ENCODE measurements around the gene SF3A1.

Gene SF3A1

GRCh38 chr22:30325065-30325720 lies 31.5 kb downstream of the SF3A1 start:
- H3K4me3 ChIP-seq (replicated peaks; ENCODE audit: low read depth, low read length), result peak overlapping the region; percentile 49
- no peak for DNase-seq (ENCODE audit: extremely low read depth, low read depth)
- no peak for TF ChIP-seq CTCF (IDR thresholded peaks at IDR 0.05; ENCODE audit: low read depth, low read length, missing control alignments)

- TF ChIP-seq CTCF (IDR thresholded peaks at IDR 0.05; ENCODE audit: low read depth, low read length, missing control alignments), result no peak
- no peak for DNase-seq (ENCODE audit: extremely low read depth, low read depth)
- H3K4me3 ChIP-seq (replicated peaks; ENCODE audit: low read depth, low read length), result no peak overlapping the region
These were observed 32.5 kb downstream of the SF3A1 start for GRCh38 chr22:30324014-30324730.

- DNase-seq (ENCODE audit: extremely low read depth, low read depth), result no peak
- no peak for TF ChIP-seq CTCF (IDR thresholded peaks at IDR 0.05; ENCODE audit: low read depth, low read length, missing control alignments)
These were observed 33.4 kb downstream of the SF3A1 start for GRCh38 chr22:30323246-30323645.

GRCh38 chr22:30321461-30321860 lies 35.2 kb downstream of the SF3A1 start:
- no peak overlapping the region for H3K4me3 ChIP-seq (replicated peaks; ENCODE audit: low read depth, low read length)
- TF ChIP-seq CTCF (IDR thresholded peaks at IDR 0.05; ENCODE audit: low read depth, low read length, missing control alignments), result no peak
- DNase-seq (ENCODE audit: extremely low read depth, low read depth), result no peak

More at GRCh38 chr22:30323246-30323645, 33.4 kb downstream of the SF3A1 start:
- no peak overlapping the region for H3K4me3 ChIP-seq (replicated peaks; ENCODE audit: low read depth, low read length)

GRCh38 chr22:30320021-30320556 lies 36.6 kb downstream of the SF3A1 start:
- TF ChIP-seq CTCF (IDR thresholded peaks at IDR 0.05; ENCODE audit: low read depth, low read length, missing control alignments), result no peak
- H3K4me3 ChIP-seq (replicated peaks; ENCODE audit: low read depth, low read length), result no peak overlapping the region
- no peak for DNase-seq (ENCODE audit: extremely low read depth, low read depth)

GRCh38 chr22:30318799-30319419 lies 37.8 kb downstream of the SF3A1 start:
- no peak for DNase-seq (ENCODE audit: extremely low read depth, low read depth)
- TF ChIP-seq CTCF (IDR thresholded peaks at IDR 0.05; ENCODE audit: low read depth, low read length, missing control alignments), result no peak
- no peak overlapping the region for H3K4me3 ChIP-seq (replicated peaks; ENCODE audit: low read depth, low read length)
